Fibroblast of lung (primary cell): Measurements from ENCODE around the gene FAM221B.

ENCODE experiments used
- EZH2 ChIP-seq: IDR thresholded peaks from 2 replicates; pipeline ENCODE4 v1.5.1; 2012; ENCODE audit warnings: low read length, control low read depth, mild to moderate bottlenecking; ENCODE audit errors: missing control alignments
- TF ChIP-seq, protein P1 (sequence below), 2 donors: IDR thresholded peaks in 1 of 2; conservative IDR thresholded peaks in 1 of 2; 1 replicate in 1 of 2; 2 replicates in 1 of 2; pipeline ENCODE4 v1.5.1; 2011 to 2012; ENCODE audit warnings: low read length in 2 of 2, control low read depth in 1 of 2, inconsistent platforms in 1 of 2, low read depth in 1 of 2, mild to moderate bottlenecking in 1 of 2

DNA sequence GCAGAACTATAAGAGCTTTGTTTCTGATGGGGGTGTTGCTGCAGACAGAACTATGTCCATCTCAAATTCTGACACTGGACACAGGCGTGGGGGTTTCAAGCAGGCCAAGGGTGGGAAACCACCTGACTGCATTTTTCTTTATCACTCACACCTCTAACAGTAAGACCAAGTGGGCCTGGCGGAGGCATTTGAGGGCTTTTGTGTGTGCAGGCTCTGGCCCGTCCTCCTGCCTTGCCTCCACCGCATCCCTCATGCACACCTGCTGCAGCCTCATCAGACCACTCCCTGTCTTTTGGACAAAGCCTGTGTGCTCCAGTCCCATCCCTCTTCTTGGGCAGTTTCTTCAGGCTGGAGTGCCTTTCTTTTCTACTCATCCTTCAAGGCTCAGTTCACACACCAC lies 33.8 kb upstream of the FAM221B start:
- TF ChIP-seq, protein P1, sequence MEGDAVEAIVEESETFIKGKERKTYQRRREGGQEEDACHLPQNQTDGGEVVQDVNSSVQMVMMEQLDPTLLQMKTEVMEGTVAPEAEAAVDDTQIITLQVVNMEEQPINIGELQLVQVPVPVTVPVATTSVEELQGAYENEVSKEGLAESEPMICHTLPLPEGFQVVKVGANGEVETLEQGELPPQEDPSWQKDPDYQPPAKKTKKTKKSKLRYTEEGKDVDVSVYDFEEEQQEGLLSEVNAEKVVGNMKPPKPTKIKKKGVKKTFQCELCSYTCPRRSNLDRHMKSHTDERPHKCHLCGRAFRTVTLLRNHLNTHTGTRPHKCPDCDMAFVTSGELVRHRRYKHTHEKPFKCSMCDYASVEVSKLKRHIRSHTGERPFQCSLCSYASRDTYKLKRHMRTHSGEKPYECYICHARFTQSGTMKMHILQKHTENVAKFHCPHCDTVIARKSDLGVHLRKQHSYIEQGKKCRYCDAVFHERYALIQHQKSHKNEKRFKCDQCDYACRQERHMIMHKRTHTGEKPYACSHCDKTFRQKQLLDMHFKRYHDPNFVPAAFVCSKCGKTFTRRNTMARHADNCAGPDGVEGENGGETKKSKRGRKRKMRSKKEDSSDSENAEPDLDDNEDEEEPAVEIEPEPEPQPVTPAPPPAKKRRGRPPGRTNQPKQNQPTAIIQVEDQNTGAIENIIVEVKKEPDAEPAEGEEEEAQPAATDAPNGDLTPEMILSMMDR (conservative IDR thresholded peaks at IDR 0.05 in 1 of 2, IDR thresholded peaks at IDR 0.05 in 1 of 2; ENCODE audit: low read depth in 1 of 2, low read length in 2 of 2): no peak
- TF ChIP-seq EZH2: no peak
